22Rv1 (cell line): Measurements from ENCODE around the gene ARHGAP42.

Source experiments
- ZFX ChIP-seq: fragments of 450-650 bp; IDR thresholded peaks from 2 replicates; pipeline ENCODE4 v1.6.1; 2017; ENCODE audit warnings: antibody characterized with exemption, borderline replicate concordance
- TF ChIP-seq, protein P1 (sequence below): fragments of 450-650 bp; IDR thresholded peaks from 2 replicates; pipeline ENCODE4 v1.5.1; 2017; ENCODE audit warnings: mild to moderate bottlenecking

DNA sequence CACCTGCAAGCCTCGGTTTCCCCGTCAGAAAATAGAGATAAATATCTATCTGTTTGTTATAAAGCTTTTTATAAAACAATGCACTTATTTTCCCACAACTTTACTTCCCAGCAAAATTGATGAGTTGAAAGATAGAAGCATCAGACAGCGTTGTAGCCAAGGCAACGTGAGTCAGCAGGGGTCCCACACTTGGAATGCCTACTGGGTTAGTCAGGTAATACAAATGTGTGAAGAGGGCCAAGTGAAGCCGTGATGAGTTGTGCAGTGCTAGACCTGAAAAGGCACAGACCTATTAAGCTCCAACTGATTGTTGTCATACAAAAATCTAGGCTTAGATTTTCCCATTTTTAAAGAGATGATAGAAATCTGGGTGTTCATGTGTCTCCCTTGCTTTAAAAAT, 323.8 kb downstream of the ARHGAP42 start:
- TF ChIP-seq, protein P1, sequence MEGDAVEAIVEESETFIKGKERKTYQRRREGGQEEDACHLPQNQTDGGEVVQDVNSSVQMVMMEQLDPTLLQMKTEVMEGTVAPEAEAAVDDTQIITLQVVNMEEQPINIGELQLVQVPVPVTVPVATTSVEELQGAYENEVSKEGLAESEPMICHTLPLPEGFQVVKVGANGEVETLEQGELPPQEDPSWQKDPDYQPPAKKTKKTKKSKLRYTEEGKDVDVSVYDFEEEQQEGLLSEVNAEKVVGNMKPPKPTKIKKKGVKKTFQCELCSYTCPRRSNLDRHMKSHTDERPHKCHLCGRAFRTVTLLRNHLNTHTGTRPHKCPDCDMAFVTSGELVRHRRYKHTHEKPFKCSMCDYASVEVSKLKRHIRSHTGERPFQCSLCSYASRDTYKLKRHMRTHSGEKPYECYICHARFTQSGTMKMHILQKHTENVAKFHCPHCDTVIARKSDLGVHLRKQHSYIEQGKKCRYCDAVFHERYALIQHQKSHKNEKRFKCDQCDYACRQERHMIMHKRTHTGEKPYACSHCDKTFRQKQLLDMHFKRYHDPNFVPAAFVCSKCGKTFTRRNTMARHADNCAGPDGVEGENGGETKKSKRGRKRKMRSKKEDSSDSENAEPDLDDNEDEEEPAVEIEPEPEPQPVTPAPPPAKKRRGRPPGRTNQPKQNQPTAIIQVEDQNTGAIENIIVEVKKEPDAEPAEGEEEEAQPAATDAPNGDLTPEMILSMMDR, result no peak
- no peak for TF ChIP-seq ZFX
